ENCODE results near the gene SOX6.

DNA sequence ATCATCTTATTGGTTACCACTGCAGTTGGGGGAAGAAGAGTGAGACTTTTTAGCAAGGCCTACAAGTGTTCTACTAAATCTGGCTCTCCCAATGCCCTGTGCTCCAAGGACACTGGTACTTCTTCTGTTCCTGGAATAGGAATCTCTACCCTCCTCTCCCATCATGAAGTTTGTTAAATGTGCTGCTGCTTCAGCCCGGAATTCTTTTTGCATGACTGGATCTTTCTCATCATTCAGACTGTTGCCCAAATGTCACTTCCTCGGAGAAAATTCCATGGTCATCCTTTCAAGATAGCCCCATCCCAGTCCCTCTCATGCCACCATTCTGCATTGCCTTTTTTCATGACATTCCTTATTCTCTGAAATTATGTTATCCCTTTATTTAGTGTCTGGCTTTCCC is 400.8 kb downstream of the SOX6 start:
- TF ChIP-seq, protein P1, sequence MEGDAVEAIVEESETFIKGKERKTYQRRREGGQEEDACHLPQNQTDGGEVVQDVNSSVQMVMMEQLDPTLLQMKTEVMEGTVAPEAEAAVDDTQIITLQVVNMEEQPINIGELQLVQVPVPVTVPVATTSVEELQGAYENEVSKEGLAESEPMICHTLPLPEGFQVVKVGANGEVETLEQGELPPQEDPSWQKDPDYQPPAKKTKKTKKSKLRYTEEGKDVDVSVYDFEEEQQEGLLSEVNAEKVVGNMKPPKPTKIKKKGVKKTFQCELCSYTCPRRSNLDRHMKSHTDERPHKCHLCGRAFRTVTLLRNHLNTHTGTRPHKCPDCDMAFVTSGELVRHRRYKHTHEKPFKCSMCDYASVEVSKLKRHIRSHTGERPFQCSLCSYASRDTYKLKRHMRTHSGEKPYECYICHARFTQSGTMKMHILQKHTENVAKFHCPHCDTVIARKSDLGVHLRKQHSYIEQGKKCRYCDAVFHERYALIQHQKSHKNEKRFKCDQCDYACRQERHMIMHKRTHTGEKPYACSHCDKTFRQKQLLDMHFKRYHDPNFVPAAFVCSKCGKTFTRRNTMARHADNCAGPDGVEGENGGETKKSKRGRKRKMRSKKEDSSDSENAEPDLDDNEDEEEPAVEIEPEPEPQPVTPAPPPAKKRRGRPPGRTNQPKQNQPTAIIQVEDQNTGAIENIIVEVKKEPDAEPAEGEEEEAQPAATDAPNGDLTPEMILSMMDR (conservative IDR thresholded peaks at IDR 0.05; ENCODE audit: low read length): no peak
- TF ChIP-seq EZH2phosphoT487 (IDR thresholded peaks at IDR 0.05; ENCODE audit: borderline replicate concordance, low read depth, low read length): no peak

Data from OCI-LY7 (cell line).